ENCODE results near the gene BCL3. TPM values are rescaled to one million over a fixed set of nuclear protein-coding genes. Genes with fewer than 3 reads are reported as not detected.

The BCL3 gene
- total RNA-seq, 2 donors from 2014 or later, result 1.8 to 6.2 TPM

- H3K9ac ChIP-seq (ENCODE audit: extremely low read depth, low read length, poor library complexity, severe bottlenecking), result no peak overlapping the region
- no peaks in the 10 kb centered on the region for H3K9me3 Mint-ChIP-seq
- H3K4me3 Mint-ChIP-seq, result no peak overlapping the region
- no peaks in the 10 kb centered on the region for H3K27me3 ChIP-seq (ENCODE audit: control insufficient read depth, insufficient read depth, low read length, poor library complexity, severe bottlenecking)
- WGBS, 2 experiments (ENCODE audit: insufficient coverage in 1 of 2, insufficient read length in 1 of 2), result 95% methylated on average over 8 of the region's 8 CpGs
- H3K4me3 ChIP-seq (ENCODE audit: low read length), result no peak overlapping the region
- no peaks in the 10 kb centered on the region for H3K4me1 Mint-ChIP-seq
- DNase-seq, result no peak
- H3K36me3 ChIP-seq (ENCODE audit: control insufficient read depth, insufficient read depth, low read length), result no peaks in the 10 kb centered on the region
- H3K27me3 Mint-ChIP-seq (ENCODE audit: insufficient read depth), result peaks cover 12% of the 10 kb centered on the region
- TF ChIP-seq CTCF (conservative IDR thresholded peaks at IDR 0.05), result no peak
- no peak overlapping the region for H3K27ac ChIP-seq (ENCODE audit: low read depth, low read length)
- no peaks in the 10 kb centered on the region for H3K36me3 Mint-ChIP-seq (ENCODE audit: low read depth)
- H3K9me3 ChIP-seq (ENCODE audit: control insufficient read depth, low read length), result no peaks in the 10 kb centered on the region
- no peaks in the 10 kb centered on the region for H3K4me1 ChIP-seq (ENCODE audit: control insufficient read depth, insufficient read depth, low read length)
- no peak overlapping the region for H3K27ac Mint-ChIP-seq
Observed at GRCh38 chr19:44729516-44730033, 18.9 kb upstream of the BCL3 start.

DNA sequence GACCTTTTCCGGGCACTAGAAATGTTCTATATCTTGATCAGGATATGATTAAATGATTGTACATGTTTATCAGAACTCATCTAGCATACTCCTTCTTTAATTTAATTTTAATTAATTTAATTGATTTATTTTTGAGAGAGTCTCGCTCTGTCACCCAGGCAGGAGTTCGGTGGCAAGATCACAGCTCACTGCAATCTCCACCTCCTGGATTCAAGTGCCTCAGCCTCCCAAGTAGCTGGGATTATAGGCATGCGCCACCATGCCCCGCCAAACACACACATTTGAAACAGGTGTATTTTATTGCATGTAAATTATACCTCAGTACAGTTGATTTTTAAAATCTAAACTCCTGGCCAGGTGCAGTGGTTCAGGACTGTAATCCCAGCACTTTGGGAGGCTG lies 17.4 kb upstream of the BCL3 start:
- Mint-ChIP-seq H3K27ac (no peak overlapping the region), H3K9me3 (no peaks in the 10 kb centered on the region), H3K4me1 (no peaks in the 10 kb centered on the region), H3K4me3 (no peak overlapping the region), H3K36me3 (ENCODE audit: low read depth) (no peaks in the 10 kb centered on the region), H3K27me3 (ENCODE audit: insufficient read depth) (peaks cover 14% of the 10 kb centered on the region)
- no peak for DNase-seq
- no peaks in the 10 kb centered on the region for H3K36me3 ChIP-seq (ENCODE audit: control insufficient read depth, insufficient read depth, low read length)
- no peak overlapping the region for H3K4me3 ChIP-seq (ENCODE audit: low read length)
- H3K27me3 ChIP-seq (ENCODE audit: control insufficient read depth, insufficient read depth, low read length, poor library complexity, severe bottlenecking), result no peaks in the 10 kb centered on the region
- H3K4me1 ChIP-seq (ENCODE audit: control insufficient read depth, insufficient read depth, low read length), result no peaks in the 10 kb centered on the region
- WGBS, 2 experiments (ENCODE audit: insufficient coverage in 1 of 2, insufficient read length in 1 of 2), result 82% methylated on average over 3 of the region's 5 CpGs; no CpG with 5 or more reads in 1 of the 2 experiments
- no peaks in the 10 kb centered on the region for H3K9me3 ChIP-seq (ENCODE audit: control insufficient read depth, low read length)
- H3K27ac ChIP-seq (ENCODE audit: low read depth, low read length), result no peak overlapping the region
- no peak overlapping the region for H3K9ac ChIP-seq (ENCODE audit: extremely low read depth, low read length, poor library complexity, severe bottlenecking)
- TF ChIP-seq CTCF (conservative IDR thresholded peaks at IDR 0.05), result no peak

DNA sequence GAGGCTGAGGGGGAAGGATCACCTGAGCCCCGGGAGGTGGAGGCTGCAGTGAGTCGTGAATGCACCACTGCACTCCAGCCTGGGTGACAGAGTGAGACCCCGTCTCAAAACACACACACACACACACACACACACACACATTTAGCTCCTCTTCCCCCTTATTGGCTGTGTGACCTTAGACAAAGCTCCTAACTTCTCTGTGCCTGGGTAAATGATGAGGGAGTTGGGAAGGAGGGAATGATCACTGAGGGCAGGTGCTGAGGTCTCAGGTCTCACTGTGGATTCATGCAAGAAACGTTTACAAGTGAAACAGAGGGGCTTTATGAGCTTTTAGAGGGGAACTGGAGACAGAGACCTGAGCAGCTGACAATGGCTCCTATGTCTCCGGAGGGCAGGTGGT lies 16.9 kb upstream of the BCL3 start:
- H3K36me3 ChIP-seq (ENCODE audit: control insufficient read depth, insufficient read depth, low read length), result no peaks in the 10 kb centered on the region
- H3K27me3 Mint-ChIP-seq (ENCODE audit: insufficient read depth), result peaks cover 14% of the 10 kb centered on the region
- H3K4me3 ChIP-seq (ENCODE audit: low read length), result no peak overlapping the region
- WGBS, 2 experiments (ENCODE audit: insufficient coverage in 1 of 2, insufficient read length in 1 of 2), result 44 to 66% methylated on average over 2 to 4 of the region's 5 CpGs
- no peaks in the 10 kb centered on the region for H3K36me3 Mint-ChIP-seq (ENCODE audit: low read depth)
- H3K27me3 ChIP-seq (ENCODE audit: control insufficient read depth, insufficient read depth, low read length, poor library complexity, severe bottlenecking), result no peaks in the 10 kb centered on the region
- no peaks in the 10 kb centered on the region for H3K9me3 ChIP-seq (ENCODE audit: control insufficient read depth, low read length)
- no peak overlapping the region for H3K27ac Mint-ChIP-seq
- H3K9ac ChIP-seq (ENCODE audit: extremely low read depth, low read length, poor library complexity, severe bottlenecking), result no peak overlapping the region
- no peak overlapping the region for H3K4me3 Mint-ChIP-seq
- H3K27ac ChIP-seq (ENCODE audit: low read depth, low read length), result no peak overlapping the region
- no peaks in the 10 kb centered on the region for H3K4me1 Mint-ChIP-seq
- no peak for TF ChIP-seq CTCF (conservative IDR thresholded peaks at IDR 0.05)
- no peak for DNase-seq
- no peaks in the 10 kb centered on the region for H3K9me3 Mint-ChIP-seq
- H3K4me1 ChIP-seq (ENCODE audit: control insufficient read depth, insufficient read depth, low read length), result no peaks in the 10 kb centered on the region

Measured in endodermal cell (in vitro differentiated cells).